Chondrocyte (in vitro differentiated cells): ENCODE results near the gene RSU1. TPM values are rescaled to one million over a fixed set of nuclear protein-coding genes. Genes with fewer than 3 reads are reported as not detected.

Experiments used
- DNase-seq: peaks from one replicate; pipeline ENCODE4 v3.0.0; 2021; ENCODE audit warnings: mixed read lengths, low spot score
- H3K27ac Mint-ChIP-seq: one replicate; pipeline ENCODE4 v1.8.0; 2021; ENCODE audit warnings: mild to moderate bottlenecking, moderate library complexity, mixed read lengths; ENCODE audit not compliant: unreplicated experiment
- H3K27me3 Mint-ChIP-seq: 2 replicates; pipeline ENCODE4 v1.8.0; 2021; ENCODE audit warnings: low read depth, mixed read lengths
- H3K36me3 Mint-ChIP-seq: 2 replicates; pipeline ENCODE4 v1.8.0; 2021; ENCODE audit warnings: low read depth, mixed read lengths
- H3K4me1 Mint-ChIP-seq: 2 replicates; pipeline ENCODE4 v1.8.0; 2021; ENCODE audit warnings: low read depth, mild to moderate bottlenecking, mixed read lengths
- H3K4me3 Mint-ChIP-seq: one replicate; pipeline ENCODE4 v1.8.0; 2021; ENCODE audit warnings: mild to moderate bottlenecking, moderate library complexity, mixed read lengths; ENCODE audit not compliant: unreplicated experiment
- H3K9me3 Mint-ChIP-seq: 2 replicates; pipeline ENCODE4 v1.8.0; 2021; ENCODE audit warnings: low read depth, mixed read lengths
- CTCF ChIP-seq: fragments of 200-600 bp; sonication (generic); IDR thresholded peaks from 2 replicates; pipeline ENCODE4 v1.5.0; 2021; ENCODE audit warnings: antibody characterized with exemption, mild to moderate bottlenecking, moderate library complexity
- total RNA-seq: library from RNA; stranded (reverse); gene quantifications from 3 replicates; pipeline ENCODE4 v1.2.1, GENCODE V29; 2021

The RSU1 gene
- total RNA-seq, 1 donor from 2014 or later, result 165 TPM

- no peak overlapping the region for H3K27ac Mint-ChIP-seq
- no peak for TF ChIP-seq CTCF
These were observed 17.6 kb downstream of the RSU1 start for GRCh38 chr10:16799621-16800020.

GRCh38 chr10:16798571-16798970 lies 18.7 kb downstream of the RSU1 start:
- peaks cover 14% of the 10 kb centered on the region for H3K4me1 Mint-ChIP-seq
- TF ChIP-seq CTCF, result no peak
- no peak overlapping the region for H3K4me3 Mint-ChIP-seq
- no peaks in the 10 kb centered on the region for H3K27me3 Mint-ChIP-seq
- peaks cover 4% of the 10 kb centered on the region for H3K36me3 Mint-ChIP-seq
- no peak overlapping the region for H3K27ac Mint-ChIP-seq
- peaks cover 3% of the 10 kb centered on the region for H3K9me3 Mint-ChIP-seq
- DNase-seq, result no peak

More at GRCh38 chr10:16799621-16800020, 17.6 kb downstream of the RSU1 start:
- DNase-seq, result no peak
- peaks cover 3% of the 10 kb centered on the region for H3K9me3 Mint-ChIP-seq
- no peaks in the 10 kb centered on the region for H3K27me3 Mint-ChIP-seq
- H3K36me3 Mint-ChIP-seq, result peaks cover 6% of the 10 kb centered on the region
- H3K4me1 Mint-ChIP-seq, result peaks cover 13% of the 10 kb centered on the region
- no peak overlapping the region for H3K4me3 Mint-ChIP-seq

GRCh38 chr10:16795410-16796073 lies 21.7 kb downstream of the RSU1 start:
- Mint-ChIP-seq H3K4me3 (no peak overlapping the region), H3K27ac (no peak overlapping the region), H3K4me1 (peaks cover 32% of the 10 kb centered on the region), H3K9me3 (peaks cover 3% of the 10 kb centered on the region), H3K27me3 (no peaks in the 10 kb centered on the region), H3K36me3 (peaks cover 4% of the 10 kb centered on the region)
- TF ChIP-seq CTCF, result no peak
- DNase-seq, result no peak

- no peak for TF ChIP-seq CTCF
- H3K4me1 Mint-ChIP-seq, result peaks cover 40% of the 10 kb centered on the region
- no peak overlapping the region for H3K4me3 Mint-ChIP-seq
- no peaks in the 10 kb centered on the region for H3K9me3 Mint-ChIP-seq
- H3K27ac Mint-ChIP-seq, result peak overlapping the region; percentile 47
- DNase-seq, result no peak
- no peaks in the 10 kb centered on the region for H3K27me3 Mint-ChIP-seq
- H3K36me3 Mint-ChIP-seq, result peaks cover 4% of the 10 kb centered on the region
These were observed 23.2 kb downstream of the RSU1 start for GRCh38 chr10:16794005-16794404.

- Mint-ChIP-seq H3K27me3 (no peaks in the 10 kb centered on the region), H3K4me3 (no peak overlapping the region), H3K9me3 (no peaks in the 10 kb centered on the region), H3K4me1 (peaks cover 51% of the 10 kb centered on the region), H3K27ac (peak overlapping the region; percentile 88), H3K36me3 (peaks cover 4% of the 10 kb centered on the region)
- TF ChIP-seq CTCF, result no peak
- DNase-seq, result no peak
These were observed 24.5 kb downstream of the RSU1 start for GRCh38 chr10:16792675-16793074.
